HS-27A (cell line): Measurements from ENCODE around the gene LRRC4B.
"Not testable (repeated sequence)": the region's sequence is repeated elsewhere in the genome, so short reads cannot be mapped to it uniquely, and the experiment has no call there.

Experiments
- DNase-seq: peaks from one replicate; pipeline ENCODE4 v3.0.0-alpha.2; 2012; ENCODE audit warnings: low read depth, missing footprints

Gene LRRC4B

DNA sequence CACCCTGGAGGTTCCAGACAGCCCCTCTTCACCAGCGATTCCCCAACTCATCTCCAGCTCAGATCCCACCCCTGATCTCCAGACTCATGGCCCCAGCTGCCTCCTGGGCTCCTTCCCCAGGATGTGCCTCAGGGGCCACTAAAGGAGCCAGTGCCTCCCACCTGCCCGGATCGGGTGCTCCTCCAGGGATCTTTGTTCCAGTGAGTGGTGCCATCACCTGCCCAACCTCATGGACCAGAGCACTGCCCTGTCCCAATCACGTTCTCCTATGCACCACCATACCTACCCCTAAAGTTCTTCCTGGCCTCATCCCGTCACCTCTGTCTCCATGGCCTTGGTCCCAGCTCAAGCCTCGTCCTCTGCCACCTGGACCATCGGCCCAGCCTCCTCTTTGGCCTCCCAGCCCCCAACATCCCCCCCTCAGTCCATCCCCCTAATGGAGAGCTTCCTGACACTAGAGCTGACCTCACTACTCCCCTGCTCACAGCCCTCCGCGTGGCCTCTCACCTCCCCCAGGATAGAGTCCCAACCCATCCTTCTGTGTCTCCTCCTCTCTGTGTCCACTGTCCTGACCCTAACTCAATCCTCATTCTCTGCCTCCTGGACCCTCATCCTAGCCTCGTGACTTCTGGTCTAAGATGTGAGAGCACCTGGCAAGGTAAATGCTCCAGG lies 82.8 kb downstream of the LRRC4B start:
- DNase-seq, result no peak

DNA sequence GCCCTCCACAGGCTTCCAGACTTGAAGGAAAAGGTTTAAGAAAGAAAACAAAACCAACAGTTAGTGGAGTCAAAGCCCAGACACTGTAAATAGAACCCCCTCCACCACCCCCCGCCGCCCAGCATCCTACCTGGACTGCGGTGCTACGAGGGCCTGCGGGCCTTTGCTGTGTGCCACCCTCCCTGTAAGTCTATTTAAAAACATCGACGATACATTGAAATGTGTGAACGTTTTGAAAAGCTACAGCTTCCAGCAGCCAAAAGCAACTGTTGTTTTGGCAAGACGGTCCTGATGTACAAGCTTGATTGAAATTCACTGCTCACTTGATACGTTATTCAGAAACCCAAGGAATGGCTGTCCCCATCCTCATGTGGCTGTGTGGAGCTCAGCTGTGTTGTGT lies 85.3 kb downstream of the LRRC4B start:
- no peak for DNase-seq

DNA sequence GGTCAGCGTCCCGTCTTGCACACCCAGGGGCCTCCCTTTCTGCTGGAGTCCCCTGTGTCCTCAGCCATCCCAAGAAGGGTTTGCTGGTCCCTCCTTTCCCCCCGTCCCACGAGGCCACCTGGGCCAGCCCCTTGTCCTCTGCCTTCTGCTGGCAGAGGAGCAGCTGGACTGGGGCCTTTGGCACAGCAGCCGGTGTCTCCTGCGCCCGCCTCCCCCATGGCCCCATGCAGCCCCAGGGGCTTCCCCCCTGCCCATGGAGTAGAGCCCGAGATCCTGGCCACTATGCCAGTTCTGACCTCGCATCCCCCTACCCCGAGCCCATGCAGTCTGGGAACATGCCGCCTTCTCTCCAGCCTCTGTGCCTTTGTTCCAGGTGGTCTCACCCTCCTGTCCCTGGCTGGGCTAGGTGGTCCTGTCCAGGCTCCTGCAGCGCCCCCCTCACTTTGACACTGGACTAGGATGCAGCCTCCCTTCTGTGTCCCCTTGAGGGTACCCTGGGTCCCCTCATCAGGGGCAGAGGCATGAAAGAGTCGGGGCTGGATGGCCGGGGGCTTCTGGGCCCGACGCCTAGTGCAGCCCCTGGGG lies 85.9 kb downstream of the LRRC4B start:
- no peak for DNase-seq

DNA sequence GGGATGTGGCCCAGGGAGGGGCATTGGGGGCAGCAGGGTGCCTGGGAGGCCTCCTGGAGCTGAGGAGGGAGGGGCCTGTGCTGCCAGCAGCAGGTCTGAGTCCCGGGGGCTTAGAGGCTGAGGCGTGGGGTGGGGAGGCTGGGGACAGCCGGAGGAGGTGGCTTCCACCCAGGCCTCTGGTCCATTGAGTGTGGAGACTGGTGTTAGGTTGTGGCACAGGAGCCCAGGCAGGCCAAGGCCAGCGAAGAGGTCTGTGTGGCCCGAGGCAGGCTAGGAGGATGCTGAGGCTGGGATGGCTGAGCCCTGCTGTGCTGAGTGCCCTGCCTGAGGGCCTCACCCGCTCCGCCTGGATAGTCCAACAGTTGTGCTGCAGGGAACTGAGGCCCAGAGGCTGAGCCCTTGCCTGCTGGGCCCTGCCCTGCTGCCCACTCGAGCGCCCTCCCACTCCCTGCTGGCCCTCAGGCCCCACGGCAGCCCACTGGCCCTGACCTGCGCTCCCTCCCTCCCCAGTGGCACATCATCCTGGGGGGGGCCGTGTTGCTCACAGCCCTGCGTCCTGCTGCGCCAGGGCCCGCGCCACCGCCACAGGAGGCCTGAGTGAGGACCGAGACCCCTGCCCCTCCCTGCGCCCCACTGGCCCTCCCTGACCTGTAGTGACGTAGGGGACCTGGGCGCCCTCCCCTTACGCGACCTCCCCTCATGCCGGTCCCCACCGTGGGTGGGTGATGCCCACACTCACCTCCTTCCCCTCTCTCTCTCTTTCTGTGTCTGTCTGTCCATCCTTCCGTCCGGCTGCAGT lies 86.7 kb downstream of the LRRC4B start:
- DNase-seq, result no peak

DNA sequence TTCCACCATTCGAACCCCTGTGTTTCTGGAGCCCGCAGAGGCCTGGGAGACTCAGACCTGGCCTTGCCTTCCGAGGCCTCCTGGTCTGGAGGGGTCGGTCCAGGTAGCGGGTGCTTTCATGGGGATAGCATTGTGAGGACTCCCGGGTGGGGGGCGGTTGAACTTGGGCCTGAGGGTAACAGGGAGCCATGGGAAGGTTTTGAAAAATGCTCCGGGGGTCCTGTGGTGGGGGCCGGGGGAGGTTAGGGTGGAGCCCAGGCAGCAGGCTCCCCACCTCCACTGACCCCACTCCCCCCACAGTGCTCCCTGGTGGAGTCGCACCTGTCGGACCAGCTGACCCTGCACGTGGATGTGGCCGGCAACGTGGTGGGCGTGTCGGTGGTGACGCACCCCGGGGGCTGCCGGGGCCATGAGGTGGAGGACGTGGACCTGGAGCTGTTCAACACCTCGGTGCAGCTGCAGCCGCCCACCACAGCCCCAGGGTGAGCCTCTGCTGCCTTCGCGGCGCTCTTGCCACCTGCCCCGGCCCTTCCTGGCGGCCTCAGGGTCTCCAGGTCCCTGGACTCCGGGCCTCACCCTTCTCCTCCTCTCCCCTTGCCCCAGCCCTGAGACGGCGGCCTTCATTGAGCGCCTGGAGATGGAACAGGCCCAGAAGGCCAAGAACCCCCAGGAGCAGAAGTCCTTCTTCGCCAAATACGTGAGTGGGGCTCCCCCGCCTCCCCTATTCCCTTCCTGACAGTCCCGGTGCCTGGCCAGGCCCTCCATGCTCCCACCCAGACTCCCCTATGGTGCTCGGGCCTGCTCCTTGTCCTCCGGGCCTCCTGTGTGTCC lies 87.7 kb downstream of the LRRC4B start:
- no peak for DNase-seq

DNA sequence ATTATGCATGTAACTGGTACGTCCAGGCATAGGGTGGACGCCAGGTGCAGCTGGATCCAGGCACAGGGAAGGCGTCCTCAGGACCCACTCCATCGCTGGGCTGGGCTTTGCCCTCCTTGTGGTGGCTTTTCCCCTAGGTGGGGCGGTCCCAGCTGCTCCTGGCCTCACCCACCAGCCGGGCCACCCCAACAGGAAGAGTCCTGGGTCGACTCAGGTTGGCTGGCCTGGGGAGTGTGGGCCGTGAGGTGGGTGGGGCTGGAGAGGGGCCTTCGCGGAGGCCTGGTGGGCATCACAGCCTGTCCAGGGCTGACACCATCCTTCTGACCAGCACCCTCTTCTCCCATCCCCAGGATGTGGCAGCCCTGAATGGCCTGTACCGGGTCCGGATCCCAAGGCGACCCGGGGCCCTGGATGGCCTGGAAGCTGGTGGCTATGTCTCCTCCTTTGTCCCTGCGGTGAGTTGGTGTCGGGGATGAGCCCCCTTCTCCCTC lies 88.4 kb downstream of the LRRC4B start:
- DNase-seq, result no peak

DNA sequence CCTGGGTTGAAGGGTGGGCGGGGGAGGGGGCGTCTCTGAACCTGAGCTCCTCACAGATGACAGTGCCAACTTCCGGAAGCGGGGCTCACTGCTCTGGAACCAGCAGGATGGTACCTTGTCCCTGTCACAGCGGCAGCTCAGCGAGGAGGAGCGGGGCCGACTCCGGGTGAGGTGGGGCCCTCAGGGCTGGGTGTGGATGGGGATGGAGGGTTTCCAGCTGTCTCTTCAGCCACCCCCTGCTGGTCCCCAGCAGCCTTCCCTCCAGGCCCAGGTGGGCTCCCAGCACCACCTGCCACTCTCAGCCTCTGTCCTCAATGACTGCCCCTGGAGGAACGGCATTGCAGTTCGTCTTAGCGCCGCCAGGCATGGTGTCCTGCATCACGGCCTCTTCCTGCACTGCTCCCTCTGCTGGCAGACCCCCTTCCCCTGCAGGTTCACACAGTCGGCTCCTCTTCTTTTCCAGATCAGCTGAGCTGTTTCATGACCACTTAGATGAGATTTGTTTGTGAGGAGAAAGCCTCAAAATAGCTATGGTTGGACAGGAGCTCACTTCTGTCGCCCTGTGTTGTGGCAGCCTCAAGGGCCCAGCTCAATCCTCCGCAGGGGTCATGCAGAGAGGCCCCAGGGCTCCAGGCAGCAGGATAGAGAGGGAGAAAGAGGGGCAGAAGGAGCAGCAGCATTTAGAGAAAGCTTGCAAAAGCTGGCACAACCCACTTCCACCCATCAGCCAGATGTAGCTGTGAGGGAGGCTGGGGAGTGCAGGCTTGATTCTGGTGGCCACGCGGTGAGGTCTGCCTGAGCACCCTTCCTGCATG lies 89.1 kb downstream of the LRRC4B start:
- no peak for DNase-seq

DNA sequence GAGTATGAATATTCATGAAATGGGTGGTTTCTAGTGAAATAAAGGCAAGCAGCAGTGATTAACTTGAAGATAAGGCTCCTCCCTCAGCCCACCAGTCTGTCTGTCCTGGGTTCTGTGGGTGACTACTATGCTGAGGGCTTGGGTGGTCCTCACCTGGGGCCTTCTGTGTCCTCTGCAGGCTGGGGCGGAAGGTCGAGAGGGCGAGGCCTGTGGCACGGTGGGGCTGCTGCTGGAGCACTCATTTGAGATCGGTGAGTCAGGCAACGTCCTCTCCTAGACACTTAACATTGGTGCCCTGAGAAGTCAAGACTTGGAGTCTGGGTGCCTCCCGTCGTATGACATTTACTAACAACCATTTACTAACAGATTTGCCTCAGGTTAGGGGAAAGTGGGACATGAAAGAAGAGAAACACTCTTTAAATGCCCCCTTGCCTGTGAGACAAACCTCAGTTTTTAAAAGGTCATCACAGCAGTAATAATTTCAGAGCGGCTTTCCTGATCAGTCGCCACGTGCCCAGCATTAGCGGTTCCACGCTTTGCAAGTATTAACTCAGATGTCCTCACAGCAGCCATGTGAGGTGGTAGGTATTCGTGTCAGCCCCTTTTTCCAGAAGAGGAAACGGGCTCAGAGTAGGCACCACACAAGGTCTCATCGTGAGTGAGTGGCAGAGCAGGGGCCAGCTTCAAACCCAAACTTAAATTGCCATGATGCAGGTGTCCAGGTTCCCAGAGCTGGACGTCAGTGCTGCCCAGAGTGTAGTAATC lies 90.3 kb downstream of the LRRC4B start:
- DNase-seq, result no peak

DNA sequence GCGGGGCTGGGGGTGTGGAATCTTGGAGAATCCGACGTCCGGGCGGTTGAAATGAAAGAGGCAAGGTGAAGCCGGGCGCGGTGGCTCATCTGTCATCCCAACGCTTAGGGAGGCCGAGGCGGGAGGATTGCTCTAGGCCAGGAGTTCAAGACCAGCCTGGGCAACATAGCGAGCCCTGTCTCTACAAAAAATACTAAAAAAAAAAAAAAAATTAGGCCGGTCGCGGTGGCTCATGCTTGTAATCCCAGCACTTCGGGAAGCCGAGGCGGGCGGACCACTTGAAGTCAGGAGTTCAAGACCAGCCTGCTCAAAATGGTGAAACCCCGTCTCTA lies 91.4 kb downstream of the LRRC4B start:
- no peak for DNase-seq

DNA sequence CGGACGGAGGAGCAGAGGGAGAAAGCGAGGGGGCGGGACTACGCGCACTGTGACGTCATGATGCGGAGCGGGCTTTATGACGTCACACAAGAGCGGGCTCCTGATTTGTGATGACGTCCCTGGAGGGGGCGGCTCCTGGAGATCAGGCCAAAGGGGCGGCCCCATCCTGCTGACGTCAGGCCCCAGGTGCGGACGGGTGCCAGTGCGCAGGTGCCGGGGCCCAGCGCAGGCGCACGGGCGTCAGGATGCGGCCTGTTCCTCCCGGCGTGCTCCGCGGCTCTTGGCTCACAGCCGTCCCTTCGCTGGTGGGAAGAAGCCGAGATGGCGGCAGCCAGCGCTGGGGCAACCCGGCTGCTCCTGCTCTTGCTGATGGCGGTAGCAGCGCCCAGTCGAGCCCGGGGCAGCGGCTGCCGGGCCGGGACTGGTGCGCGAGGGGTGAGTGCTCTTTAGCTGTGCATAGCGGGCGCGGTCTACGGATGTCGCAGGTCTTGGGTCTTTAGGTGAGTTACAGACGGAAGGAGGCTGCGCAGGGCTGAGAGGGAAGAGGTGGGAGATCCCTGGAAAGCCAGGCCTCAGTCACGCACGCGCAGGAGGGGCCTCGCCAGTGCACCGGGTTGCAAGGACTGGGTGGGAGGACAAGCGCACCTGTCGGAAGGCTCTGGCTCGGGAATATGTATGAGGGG lies 91.9 kb downstream of the LRRC4B start, which contains the start of the genes EMC10 and GARIN5A:
Gene EMC10 (plus strand): TSS at position 284 of the 683 bp plus-strand sequence. CDS start 38 bp downstream, at position 322.
Gene GARIN5A (minus strand): TSS at position 625 of the 683 bp plus-strand sequence. CDS start 460 bp downstream, at position 165.
- DNase-seq, result peak; percentile 50

DNA sequence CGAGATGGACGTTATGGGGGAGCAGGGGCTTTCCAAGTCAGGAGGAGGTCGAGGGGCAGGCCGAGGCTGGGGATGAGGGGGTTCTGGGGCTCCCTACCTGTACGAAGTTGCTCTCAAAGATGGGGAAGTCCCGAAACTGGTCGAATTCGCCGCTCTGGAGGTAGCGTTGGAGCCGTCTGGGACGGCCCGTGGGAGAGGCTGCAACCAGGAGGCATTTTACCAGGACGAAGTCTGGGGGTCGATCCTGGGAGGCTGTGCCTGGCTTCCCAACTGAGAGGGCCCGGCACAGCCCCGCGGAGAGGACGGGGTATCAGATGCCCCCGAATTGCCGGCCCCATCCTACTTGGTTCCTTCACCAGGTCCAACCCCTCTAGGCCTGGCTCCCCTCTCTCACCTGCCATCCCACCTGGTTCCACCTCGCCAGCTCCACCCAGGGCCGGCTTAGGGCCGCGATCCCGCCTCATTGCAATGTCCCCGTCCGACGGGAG lies 92.5 kb downstream of the LRRC4B start:
- DNase-seq, result no peak

DNA sequence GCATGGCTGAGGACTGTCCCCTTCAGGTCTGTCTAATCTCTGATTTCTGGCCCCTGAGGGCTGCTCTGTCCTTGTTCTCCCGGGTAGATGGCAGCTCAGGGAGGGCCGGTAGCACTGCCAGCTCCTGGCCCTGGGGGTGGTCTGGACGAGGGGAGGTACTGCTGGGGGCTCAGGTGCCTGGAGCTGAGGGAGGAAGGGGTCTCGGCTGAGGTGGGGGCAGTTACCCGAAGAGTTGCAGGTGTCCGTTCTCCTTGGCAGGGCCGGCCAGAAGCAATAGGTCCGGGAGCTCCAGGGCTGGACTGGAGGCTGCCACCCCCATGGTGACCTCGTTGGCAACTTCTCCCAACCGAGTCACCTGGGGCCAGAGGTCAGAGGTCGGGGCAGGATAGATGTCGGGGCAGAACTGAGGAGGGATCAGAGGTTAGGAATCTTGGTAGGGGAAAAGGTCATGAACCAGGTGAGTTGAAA lies 93.1 kb downstream of the LRRC4B start:
- DNase-seq, result no peak

DNA sequence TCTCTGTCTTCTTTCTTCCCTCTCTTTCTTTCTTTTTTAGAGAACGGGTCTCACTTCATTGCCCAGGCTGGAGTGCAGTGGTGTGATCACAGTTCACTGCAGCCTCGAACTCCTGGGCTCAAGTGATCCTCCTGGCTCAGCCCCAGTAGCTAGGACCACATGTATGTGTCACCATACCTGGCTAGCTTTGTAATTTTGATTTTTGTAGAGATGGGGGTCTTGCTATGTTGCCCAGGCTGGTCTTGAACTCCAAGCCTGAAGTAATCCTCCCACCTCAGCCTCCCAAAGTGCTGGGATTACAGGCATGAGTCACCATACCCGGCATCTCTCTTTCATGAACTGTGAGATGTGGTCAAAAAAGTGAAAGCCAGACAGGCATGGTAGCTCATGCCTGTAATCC lies 94.9 kb downstream of the LRRC4B start:
- DNase-seq, result not testable (repeated sequence)

DNA sequence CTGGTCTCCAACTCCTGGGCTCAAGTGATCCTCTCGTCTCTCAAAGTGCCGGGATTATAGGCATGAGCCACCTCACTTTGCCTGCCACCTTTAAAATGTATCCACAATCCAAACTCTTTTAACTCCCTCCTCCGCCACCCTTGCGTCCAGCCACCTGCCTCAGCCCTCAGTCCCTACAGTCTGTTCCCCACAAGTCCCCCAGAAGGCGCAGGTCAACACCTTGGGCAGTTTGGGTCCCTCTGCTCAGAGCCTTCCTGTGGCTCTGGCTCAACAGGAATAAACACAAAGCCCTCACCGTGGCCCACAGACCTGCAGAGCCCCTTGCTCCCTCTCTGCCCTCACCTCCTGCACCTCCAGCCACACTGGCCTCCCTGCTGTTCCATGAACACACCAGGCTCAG lies 99.4 kb downstream of the LRRC4B start:
- no peak for DNase-seq

DNA sequence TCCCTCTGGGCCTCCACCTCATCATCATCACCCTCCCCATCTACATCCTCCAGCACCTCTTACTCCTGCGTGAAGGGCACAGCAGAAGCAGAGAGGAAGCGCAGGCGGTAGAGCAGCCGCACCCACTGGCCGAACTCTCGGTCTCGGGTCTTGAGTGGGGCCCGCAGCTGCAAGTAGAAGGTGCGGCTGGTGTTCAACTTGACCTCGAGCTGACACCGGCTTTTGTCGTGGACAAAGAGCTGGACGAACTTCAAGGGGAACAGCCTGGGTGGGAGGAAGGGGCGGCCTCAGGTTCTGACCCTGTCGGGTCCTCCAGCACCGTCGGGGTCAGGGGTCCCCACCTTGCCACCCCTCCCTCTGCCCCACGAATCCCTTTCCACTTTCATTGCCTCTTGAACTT lies 100.7 kb downstream of the LRRC4B start:
- DNase-seq, result no peak
